Ishikawa (cell line): Measurements from ENCODE around the gene THAP7.

ENCODE experiments used
- EGR1 ChIP-seq: IDR thresholded peaks from 2 replicates; pipeline ENCODE4 v1.6.1; 2012
- EP300 ChIP-seq: IDR thresholded peaks from 2 replicates; pipeline ENCODE4 v1.6.1; 2012; ENCODE audit warnings: borderline replicate concordance
- FOXM1 ChIP-seq: IDR thresholded peaks from 2 replicates; pipeline ENCODE4 v1.6.1; 2012; ENCODE audit warnings: low read depth, borderline replicate concordance
- NFIC ChIP-seq: IDR thresholded peaks from 2 replicates; pipeline ENCODE4 v1.6.1; 2012
- TAF1 ChIP-seq: IDR thresholded peaks from 2 replicates; pipeline ENCODE4 v1.6.1; 2012; ENCODE audit warnings: low read depth, mild to moderate bottlenecking
- USF1 ChIP-seq: IDR thresholded peaks from 2 replicates; pipeline ENCODE4 v1.6.1; 2012
- TF ChIP-seq, protein P1 (sequence below): IDR thresholded peaks from 2 replicates; pipeline ENCODE4 v1.6.1; 2012

- 0 out of 2 replicates have a peak, but pooled peaks have one; percentile 28 for TF ChIP-seq EGR1
- TF ChIP-seq EP300, result no peak
- TF ChIP-seq TAF1, result no peak
- TF ChIP-seq USF1, result no peak
- TF ChIP-seq, protein P1, sequence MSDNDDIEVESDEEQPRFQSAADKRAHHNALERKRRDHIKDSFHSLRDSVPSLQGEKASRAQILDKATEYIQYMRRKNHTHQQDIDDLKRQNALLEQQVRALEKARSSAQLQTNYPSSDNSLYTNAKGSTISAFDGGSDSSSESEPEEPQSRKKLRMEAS, result no peak; the same call in 1 of the 2 replicates
- no peak for TF ChIP-seq FOXM1
- TF ChIP-seq NFIC, result no peak
Observed at GRCh38 chr22:21014202-21014725, 12.3 kb upstream of the THAP7 start.
